ENCODE measurements around the gene FAM3D. TPM values are rescaled to one million over a fixed set of nuclear protein-coding genes. Genes with fewer than 3 reads are reported as not detected.
"Not testable (repeated sequence)": the region's sequence is repeated elsewhere in the genome, so short reads cannot be mapped to it uniquely, and the experiment has no call there.

Gene FAM3D
- total RNA-seq, 1 experiment from 2014 or later = 0.32 TPM

GRCh38 chr3:58695284-58695683 lies 28.7 kb upstream of the FAM3D start:
- H3K27me3 ChIP-seq (ENCODE audit: insufficient read depth, low read length); H3K9me3 ChIP-seq (ENCODE audit: control insufficient read depth in 1 of 2, insufficient read depth in 1 of 2, low read depth in 1 of 2, low read length in 2 of 2); BruUV-seq (replicated peaks); DNase-seq (ENCODE audit: low read depth, low spot score); H3K4me3 ChIP-seq (replicated peaks in 1 of 2; ENCODE audit: low read depth in 1 of 2, low read length in 2 of 2); POLR2A ChIA-PET; ATAC-seq; H4K20me1 ChIP-seq (ENCODE audit: insufficient read depth); CTCF ChIA-PET; H3K27ac ChIP-seq (ENCODE audit: low read depth, low read length); H3K9me2 ChIP-seq (ENCODE audit: insufficient read depth); intact Hi-C loops (cut with micrococcal nuclease); H3K9ac ChIP-seq (ENCODE audit: low read length); H3K4me2 ChIP-seq (ENCODE audit: low read length); H3K79me2 ChIP-seq (ENCODE audit: insufficient read depth, low read length); RAD21 ChIA-PET (ENCODE audit: low non-redundant PET in 1 of 2, low total read pairs in 2 of 2, uncharacterized antibody in 2 of 2, unreplicated experiment in 2 of 2); H3K4me1 ChIP-seq (ENCODE audit: control insufficient read depth in 1 of 2, insufficient read depth in 2 of 2, low read length in 2 of 2); H3K36me3 ChIP-seq (ENCODE audit: control insufficient read depth in 1 of 2, insufficient read depth in 2 of 2, low read length in 2 of 2); H2AFZ ChIP-seq (ENCODE audit: low read depth, low read length, poor library complexity, severe bottlenecking): not testable (repeated sequence)

GRCh38 chr3:58693940-58694850 lies 27.6 kb upstream of the FAM3D start:
- Histone ChIP-seq H3K27me3 (ENCODE audit: insufficient read depth, low read length) (no peaks in the 10 kb centered on the region), H3K36me3 (ENCODE audit: control insufficient read depth in 1 of 2, insufficient read depth in 2 of 2, low read length in 2 of 2) (no peaks in the 10 kb centered on the region), H2AFZ (ENCODE audit: low read depth, low read length, poor library complexity, severe bottlenecking) (no peak overlapping the region), H4K20me1 (ENCODE audit: insufficient read depth) (no peaks in the 10 kb centered on the region), H3K27ac (ENCODE audit: low read depth, low read length) (no peak overlapping the region), H3K4me2 (ENCODE audit: low read length) (no peak overlapping the region), H3K4me1 (ENCODE audit: control insufficient read depth in 1 of 2, insufficient read depth in 2 of 2, low read length in 2 of 2) (no peaks in the 10 kb centered on the region), H3K79me2 (ENCODE audit: insufficient read depth, low read length) (no peaks in the 10 kb centered on the region), H3K9me2 (ENCODE audit: insufficient read depth) (no peaks in the 10 kb centered on the region), H3K4me3 (replicated peaks in 1 of 2; ENCODE audit: low read depth in 1 of 2, low read length in 2 of 2) (no peak overlapping the region), H3K9ac (ENCODE audit: low read length) (no peak overlapping the region), H3K9me3 (ENCODE audit: control insufficient read depth in 1 of 2, insufficient read depth in 1 of 2, low read depth in 1 of 2, low read length in 2 of 2) (peaks cover 9% of the 10 kb centered on the region in 2 experiments; a peak in 2 of 4 replicates)
- intact Hi-C loops (cut with micrococcal nuclease) = no loop called here
- BruUV-seq (replicated peaks) = no TSS peak
- ChIA-PET POLR2A (no interaction called here), RAD21 (ENCODE audit: low non-redundant PET in 1 of 2, low total read pairs in 2 of 2, uncharacterized antibody in 2 of 2, unreplicated experiment in 2 of 2) (no interaction called here), CTCF (no interaction called here)
- DNase-seq (ENCODE audit: low read depth, low spot score) (no peak), ATAC-seq (no peak)
- TF ChIP-seq REST (IDR thresholded peaks at IDR 0.05; ENCODE audit: low read depth) (no peak), TCF7L2 (IDR thresholded peaks at IDR 0.05; ENCODE audit: borderline replicate concordance, extremely low read depth, insufficient read depth, insufficient read length) (no peak), EZH2phosphoT487 (IDR thresholded peaks at IDR 0.05; ENCODE audit: borderline replicate concordance) (no peak), ELF1 (IDR thresholded peaks at IDR 0.05; ENCODE audit: borderline replicate concordance, low read depth) (no peak), CBX3 (IDR thresholded peaks at IDR 0.05; ENCODE audit: low read depth) (no peak)
